ENCODE measurements around the gene AGO3.

AGO3 gene

GRCh38 chr1:35894656-35895055 is 36.2 kb upstream of the AGO3 start:
- DNase-seq, result no peak
- Mint-ChIP-seq H3K9me3 (no peaks in the 10 kb centered on the region), H3K27ac (peak overlapping the region; percentile 13), H3K4me1 (ENCODE audit: low read depth) (peaks cover 3% of the 10 kb centered on the region), H3K36me3 (ENCODE audit: low read depth) (peaks cover 89% of the 10 kb centered on the region), H3K27me3 (no peaks in the 10 kb centered on the region), H3K4me3 (no peak overlapping the region)

GRCh38 chr1:35899941-35900340 is 31.0 kb upstream of the AGO3 start:
- Mint-ChIP-seq H3K9me3 (no peaks in the 10 kb centered on the region), H3K4me3 (no peak overlapping the region), H3K36me3 (ENCODE audit: low read depth) (peaks cover 88% of the 10 kb centered on the region), H3K27ac (no peak overlapping the region), H3K4me1 (ENCODE audit: low read depth) (no peaks in the 10 kb centered on the region), H3K27me3 (no peaks in the 10 kb centered on the region)
- no peak for DNase-seq

- no peaks in the 10 kb centered on the region for H3K27me3 Mint-ChIP-seq
- peaks cover 85% of the 10 kb centered on the region for H3K36me3 Mint-ChIP-seq (ENCODE audit: low read depth)
- H3K9me3 Mint-ChIP-seq, result no peaks in the 10 kb centered on the region
- no peak overlapping the region for H3K27ac Mint-ChIP-seq
- no peak overlapping the region for H3K4me3 Mint-ChIP-seq
- no peaks in the 10 kb centered on the region for H3K4me1 Mint-ChIP-seq (ENCODE audit: low read depth)
- DNase-seq, result no peak
Observed at GRCh38 chr1:35901235-35901634, 29.7 kb upstream of the AGO3 start.

- Mint-ChIP-seq H3K27me3 (no peaks in the 10 kb centered on the region), H3K9me3 (no peaks in the 10 kb centered on the region), H3K27ac (no peak overlapping the region), H3K4me3 (no peak overlapping the region), H3K36me3 (ENCODE audit: low read depth) (peaks cover 86% of the 10 kb centered on the region), H3K4me1 (ENCODE audit: low read depth) (no peaks in the 10 kb centered on the region)
- DNase-seq, result no peak
Observed at GRCh38 chr1:35902671-35903070, 28.2 kb upstream of the AGO3 start.

- DNase-seq, result no peak
- Mint-ChIP-seq H3K27ac (no peak overlapping the region), H3K36me3 (ENCODE audit: low read depth) (peaks cover 90% of the 10 kb centered on the region), H3K4me1 (ENCODE audit: low read depth) (no peaks in the 10 kb centered on the region), H3K9me3 (no peaks in the 10 kb centered on the region), H3K4me3 (no peak overlapping the region), H3K27me3 (no peaks in the 10 kb centered on the region)
Observed at GRCh38 chr1:35914717-35915116, 16.2 kb upstream of the AGO3 start.

GRCh38 chr1:35915693-35916092 is 15.2 kb upstream of the AGO3 start:
- DNase-seq, result no peak
- Mint-ChIP-seq H3K27me3 (no peaks in the 10 kb centered on the region), H3K27ac (no peak overlapping the region), H3K4me1 (ENCODE audit: low read depth) (no peaks in the 10 kb centered on the region), H3K9me3 (no peaks in the 10 kb centered on the region), H3K4me3 (no peak overlapping the region), H3K36me3 (ENCODE audit: low read depth) (peaks cover 96% of the 10 kb centered on the region)

- no peak overlapping the region for H3K27ac Mint-ChIP-seq
- H3K4me1 Mint-ChIP-seq (ENCODE audit: low read depth), result no peaks in the 10 kb centered on the region
- no peaks in the 10 kb centered on the region for H3K27me3 Mint-ChIP-seq
- H3K4me3 Mint-ChIP-seq, result no peak overlapping the region
- no peaks in the 10 kb centered on the region for H3K9me3 Mint-ChIP-seq
- peaks cover 36% of the 10 kb centered on the region for H3K36me3 Mint-ChIP-seq (ENCODE audit: low read depth)
- no peak for DNase-seq
Observed at GRCh38 chr1:35923791-35924221, 7.1 kb upstream of the AGO3 start.

GRCh38 chr1:35924838-35925237 is 6.1 kb upstream of the AGO3 start:
- Mint-ChIP-seq H3K27ac (no peak overlapping the region), H3K4me3 (no peak overlapping the region), H3K36me3 (ENCODE audit: low read depth) (peaks cover 26% of the 10 kb centered on the region), H3K27me3 (no peaks in the 10 kb centered on the region), H3K9me3 (no peaks in the 10 kb centered on the region), H3K4me1 (ENCODE audit: low read depth) (peaks cover 8% of the 10 kb centered on the region)
- no peak for DNase-seq

GRCh38 chr1:35925741-35926140 is 5.2 kb upstream of the AGO3 start:
- Mint-ChIP-seq H3K27ac (no peak overlapping the region), H3K36me3 (ENCODE audit: low read depth) (peaks cover 23% of the 10 kb centered on the region), H3K4me1 (ENCODE audit: low read depth) (peaks cover 12% of the 10 kb centered on the region), H3K4me3 (no peak overlapping the region), H3K27me3 (no peaks in the 10 kb centered on the region), H3K9me3 (no peaks in the 10 kb centered on the region)
- no peak for DNase-seq

- no peak for DNase-seq
Observed at GRCh38 chr1:35927472-35927871, 3.4 kb upstream of the AGO3 start.

GRCh38 chr1:35929730-35930592 is 944 bp upstream of the AGO3 start:
- Mint-ChIP-seq H3K4me1 (ENCODE audit: low read depth) (peaks cover 39% of the 10 kb centered on the region), H3K9me3 (no peaks in the 10 kb centered on the region), H3K27me3 (no peaks in the 10 kb centered on the region), H3K4me3 (peak overlapping the region; percentile 90), H3K27ac (peak overlapping the region; percentile 97), H3K36me3 (ENCODE audit: low read depth) (peaks cover 19% of the 10 kb centered on the region)
- DNase-seq, result peak; percentile 61

More at GRCh38 chr1:35927472-35927871, 3.4 kb upstream of the AGO3 start:
- Mint-ChIP-seq H3K36me3 (ENCODE audit: low read depth) (peaks cover 16% of the 10 kb centered on the region), H3K9me3 (no peaks in the 10 kb centered on the region), H3K4me1 (ENCODE audit: low read depth) (peaks cover 22% of the 10 kb centered on the region), H3K27me3 (no peaks in the 10 kb centered on the region), H3K27ac (no peak overlapping the region), H3K4me3 (no peak overlapping the region)

- DNase-seq, result no peak
- H3K27me3 Mint-ChIP-seq, result no peaks in the 10 kb centered on the region
Observed at GRCh38 chr1:35931446-35932157, 697 bp downstream of the AGO3 start.

GRCh38 chr1:35932158-35932636 is 1.3 kb downstream of the AGO3 start:
- Mint-ChIP-seq H3K27me3 (no peaks in the 10 kb centered on the region), H3K36me3 (ENCODE audit: low read depth) (peaks cover 25% of the 10 kb centered on the region), H3K4me1 (ENCODE audit: low read depth) (peaks cover 53% of the 10 kb centered on the region), H3K27ac (peak overlapping the region; percentile 93), H3K9me3 (no peaks in the 10 kb centered on the region), H3K4me3 (peak overlapping the region; percentile 90)
- no peak for DNase-seq

More at GRCh38 chr1:35931446-35932157, 697 bp downstream of the AGO3 start:
- H3K36me3 Mint-ChIP-seq (ENCODE audit: low read depth), result peaks cover 20% of the 10 kb centered on the region
- H3K9me3 Mint-ChIP-seq, result no peaks in the 10 kb centered on the region
- H3K4me3 Mint-ChIP-seq, result peak overlapping the region; percentile 90
- peak overlapping the region; percentile 93 for H3K27ac Mint-ChIP-seq
- peaks cover 49% of the 10 kb centered on the region for H3K4me1 Mint-ChIP-seq (ENCODE audit: low read depth)

GRCh38 chr1:35932941-35933340 is 2.0 kb downstream of the AGO3 start:
- no peaks in the 10 kb centered on the region for H3K9me3 Mint-ChIP-seq
- no peak for DNase-seq
- H3K4me3 Mint-ChIP-seq, result peak overlapping the region; percentile 90

More at GRCh38 chr1:35932941-35933340, 2.0 kb downstream of the AGO3 start:
- Mint-ChIP-seq H3K27ac (peak overlapping the region; percentile 75), H3K27me3 (no peaks in the 10 kb centered on the region), H3K4me1 (ENCODE audit: low read depth) (peaks cover 55% of the 10 kb centered on the region), H3K36me3 (ENCODE audit: low read depth) (peaks cover 25% of the 10 kb centered on the region)
